LNCaP clone FGC (cell line): ENCODE measurements around the gene MYH10.

Source experiments
- DNase-seq: peaks from one replicate; pipeline ENCODE4 v3.0.0-alpha.2; 2011; ENCODE audit warnings: low read depth
- H3K4me3 ChIP-seq: 2 replicates; pipeline ENCODE4 v1.5.1; 2011; ENCODE audit warnings: mild to moderate bottlenecking, low read depth, low read length, control low read depth
- CTCF ChIP-seq: IDR thresholded peaks from 2 replicates; pipeline ENCODE4 v1.5.1; 2012; ENCODE audit warnings: mild to moderate bottlenecking; ENCODE audit not compliant: control insufficient read depth, insufficient read depth; ENCODE audit errors: extremely low read depth

MYH10 gene

GRCh38 chr17:8426802-8427201 is 203.7 kb downstream of the MYH10 start:
- DNase-seq, result no peak
- H3K4me3 ChIP-seq, result no peak overlapping the region
- no peak for TF ChIP-seq CTCF

GRCh38 chr17:8426094-8426720 is 204.3 kb downstream of the MYH10 start:
- TF ChIP-seq CTCF, result no peak
- DNase-seq, result no peak

More at GRCh38 chr17:8426094-8426720, 204.3 kb downstream of the MYH10 start:
- no peak overlapping the region for H3K4me3 ChIP-seq
